ENCODE data around the gene LARGE1.

DNA sequence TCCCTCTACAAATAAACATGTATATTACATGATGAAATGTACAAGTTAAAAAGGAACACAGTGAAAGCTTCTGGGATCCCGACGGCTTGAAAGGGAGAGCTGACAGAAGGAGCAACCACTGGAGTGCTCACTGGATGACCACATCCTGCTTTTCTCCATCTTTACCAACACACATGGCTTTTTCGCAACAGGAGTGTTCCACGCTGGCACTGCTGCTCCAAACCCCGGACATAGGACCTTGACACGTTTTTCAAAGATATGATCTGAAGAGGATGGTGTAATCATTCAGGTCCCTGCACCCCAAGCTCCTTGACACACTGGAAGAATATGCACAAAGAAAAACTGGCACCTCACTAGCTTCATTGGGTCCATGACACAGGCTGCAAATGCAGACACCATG is 121.9 kb downstream of the LARGE1 start:
- TF ChIP-seq, protein P1, sequence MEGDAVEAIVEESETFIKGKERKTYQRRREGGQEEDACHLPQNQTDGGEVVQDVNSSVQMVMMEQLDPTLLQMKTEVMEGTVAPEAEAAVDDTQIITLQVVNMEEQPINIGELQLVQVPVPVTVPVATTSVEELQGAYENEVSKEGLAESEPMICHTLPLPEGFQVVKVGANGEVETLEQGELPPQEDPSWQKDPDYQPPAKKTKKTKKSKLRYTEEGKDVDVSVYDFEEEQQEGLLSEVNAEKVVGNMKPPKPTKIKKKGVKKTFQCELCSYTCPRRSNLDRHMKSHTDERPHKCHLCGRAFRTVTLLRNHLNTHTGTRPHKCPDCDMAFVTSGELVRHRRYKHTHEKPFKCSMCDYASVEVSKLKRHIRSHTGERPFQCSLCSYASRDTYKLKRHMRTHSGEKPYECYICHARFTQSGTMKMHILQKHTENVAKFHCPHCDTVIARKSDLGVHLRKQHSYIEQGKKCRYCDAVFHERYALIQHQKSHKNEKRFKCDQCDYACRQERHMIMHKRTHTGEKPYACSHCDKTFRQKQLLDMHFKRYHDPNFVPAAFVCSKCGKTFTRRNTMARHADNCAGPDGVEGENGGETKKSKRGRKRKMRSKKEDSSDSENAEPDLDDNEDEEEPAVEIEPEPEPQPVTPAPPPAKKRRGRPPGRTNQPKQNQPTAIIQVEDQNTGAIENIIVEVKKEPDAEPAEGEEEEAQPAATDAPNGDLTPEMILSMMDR (IDR thresholded peaks at IDR 0.05; ENCODE audit: low read depth, low read length), result no peak
- peak; percentile 81 for TF ChIP-seq MYC (IDR thresholded peaks at IDR 0.05; ENCODE audit: low read depth, low read length)
- no peak for TF ChIP-seq POLR2A (IDR thresholded peaks at IDR 0.05; ENCODE audit: extremely low read depth, insufficient read length)

Data from NB4 (cell line).